Measurements from ENCODE around the gene GLYR1.

GLYR1 gene

GRCh38 chr16:4766875-4767628 is 80.0 kb downstream of the GLYR1 start, which contains the start of gene ZNF500:
ZNF500 (minus strand) TSS chr16:4767162; CDS start chr16:4765978, 1,184 bp downstream.
- DNase-seq (ENCODE audit: low spot score) = peak; percentile 97
- peak; percentile 97 for FAIRE-seq

- DNase-seq (ENCODE audit: low spot score) (no peak), FAIRE-seq (no peak)
Measured at GRCh38 chr16:4765511-4766474, 81.3 kb downstream of the GLYR1 start.

GRCh38 chr16:4763791-4764190 is 83.3 kb downstream of the GLYR1 start:
- DNase-seq (ENCODE audit: low spot score) (no peak), FAIRE-seq (no peak)

DNA sequence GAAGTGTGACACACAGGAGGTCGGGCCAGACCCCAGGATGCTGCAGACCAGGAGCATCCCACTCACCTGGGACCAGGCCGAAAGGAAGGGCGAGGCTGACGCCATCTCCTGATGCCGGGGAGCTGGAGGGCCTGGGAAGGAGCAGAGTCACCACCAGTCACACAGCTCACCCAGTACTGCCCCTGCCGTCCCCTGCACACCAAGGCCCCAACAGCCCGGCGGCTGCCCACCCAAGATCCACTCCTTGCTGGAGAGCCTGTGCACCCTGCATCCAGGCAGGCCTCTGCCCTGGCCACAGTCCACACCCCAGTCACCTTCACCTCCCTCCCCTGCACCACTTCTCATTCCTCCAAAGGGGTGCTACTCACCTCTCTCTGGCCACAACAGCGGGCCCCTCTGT is 84.9 kb downstream of the GLYR1 start:
- FAIRE-seq = no peak
- DNase-seq (ENCODE audit: low spot score) = no peak

DNA sequence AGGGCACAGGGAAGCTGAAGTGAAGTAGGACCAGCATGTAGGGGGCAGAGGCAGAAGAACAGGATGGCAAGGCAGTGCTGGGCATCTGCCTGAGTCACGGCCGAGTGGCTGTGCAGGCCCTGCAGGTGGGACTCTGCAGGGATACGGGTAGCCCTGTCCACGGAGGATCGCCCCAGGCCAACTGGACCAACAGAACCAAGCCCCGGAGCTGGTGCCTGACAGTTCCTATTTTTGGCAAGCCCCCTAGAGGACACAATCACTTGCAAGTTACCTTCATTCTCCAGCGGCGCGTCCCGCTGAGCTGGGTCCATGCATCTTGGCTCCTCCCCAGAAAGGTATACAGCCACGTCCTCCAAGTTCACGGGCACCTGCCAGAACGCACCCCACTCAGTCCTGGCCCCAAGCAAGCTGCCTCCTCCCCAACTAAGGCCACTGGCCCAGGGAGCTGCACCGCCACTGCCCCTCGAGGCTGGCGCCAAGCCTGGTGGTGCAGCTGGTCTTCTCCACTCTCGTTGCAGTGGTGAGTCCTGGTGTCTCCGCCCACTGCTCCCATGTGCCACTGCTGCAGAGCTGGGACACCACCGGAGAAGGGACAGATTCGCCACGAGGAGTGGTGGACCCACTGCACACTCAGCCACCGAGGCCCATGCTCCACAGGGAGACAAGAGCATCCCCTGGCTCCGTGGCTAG is 86.7 kb downstream of the GLYR1 start:
- DNase-seq (ENCODE audit: low spot score) (no peak), FAIRE-seq (peak; percentile 20)

DNA sequence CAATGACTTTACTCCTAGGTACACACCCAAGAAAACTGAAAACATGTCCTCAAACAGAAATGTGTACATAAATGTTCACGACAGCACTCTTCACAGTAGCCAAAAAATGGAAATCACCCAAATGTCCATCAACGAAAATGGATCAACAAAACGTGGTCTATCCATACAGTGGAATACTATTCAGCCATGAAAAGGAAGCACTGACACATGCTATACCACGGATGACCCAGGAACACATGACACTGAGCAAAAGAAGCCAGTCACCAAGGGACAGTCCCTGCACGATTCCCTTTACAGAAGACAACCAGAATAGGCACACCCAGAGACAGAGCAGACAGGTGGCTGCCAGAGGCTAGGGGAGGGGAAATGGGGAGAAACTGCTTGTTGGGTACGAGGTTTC is 91.4 kb downstream of the GLYR1 start:
- DNase-seq (ENCODE audit: low spot score) (no peak), FAIRE-seq (no peak)

DNA sequence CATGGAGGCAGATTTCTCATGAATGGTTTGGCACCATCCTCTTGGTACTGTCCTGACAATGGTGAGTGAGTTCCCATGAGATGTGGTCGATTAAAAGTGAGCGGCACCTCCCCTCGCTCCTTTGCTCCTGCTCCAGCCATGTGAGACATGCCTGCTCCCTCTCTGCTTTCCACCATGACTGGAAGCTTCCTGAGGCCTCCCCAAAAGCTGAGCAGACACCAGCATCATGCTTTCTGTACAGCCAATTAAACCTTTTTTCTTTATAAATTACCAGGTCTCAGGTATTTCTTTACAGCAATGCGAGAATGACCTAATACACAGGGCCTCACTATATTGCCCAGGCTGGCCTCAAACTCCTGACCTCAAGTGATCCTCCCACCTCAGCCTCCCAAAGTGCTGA is 92.2 kb downstream of the GLYR1 start:
- DNase-seq (ENCODE audit: low spot score) (no peak), FAIRE-seq (no peak)

DNA sequence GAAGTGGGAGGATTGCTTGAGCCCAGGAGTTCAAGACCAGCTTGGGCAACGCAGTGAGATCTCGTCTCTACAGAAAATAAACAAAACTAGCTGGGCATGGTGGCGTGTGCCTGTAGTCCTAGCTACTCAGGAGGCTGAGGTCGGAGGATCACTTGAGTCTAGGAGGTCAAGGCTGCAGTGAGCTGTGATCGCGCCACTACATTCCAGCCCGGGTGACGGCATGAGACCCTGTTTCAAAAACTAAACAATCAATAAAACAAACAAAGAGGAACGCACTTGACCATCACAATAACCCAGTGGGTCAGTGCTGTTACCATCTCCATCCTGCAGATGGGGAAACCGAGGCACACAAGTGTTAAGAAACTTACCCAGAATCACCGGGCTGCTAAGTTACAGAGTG is 93.9 kb downstream of the GLYR1 start:
- no peak for DNase-seq (ENCODE audit: low spot score)
- FAIRE-seq = no peak

Measured in urothelium cell line (cell line).